SH-SY5Y (cell line): ENCODE measurements around the gene DESI2.

Experiments used
- GATA2 ChIP-seq: IDR thresholded peaks from 2 replicates; pipeline ENCODE4 v1.6.1; 2011; ENCODE audit warnings: mild to moderate bottlenecking, low read depth, low read length
- GATA3 ChIP-seq: IDR thresholded peaks from 2 replicates; pipeline ENCODE4 v1.6.1; 2011; ENCODE audit warnings: low read depth, mild to moderate bottlenecking, low read length, moderate library complexity

GRCh38 chr1:244731651-244732050 lies 78.7 kb downstream of the DESI2 start:
- no peak for TF ChIP-seq GATA2
- no peak for TF ChIP-seq GATA3
